HEK293 (cell line): Measurements from ENCODE around the gene CD48.

ENCODE experiments used
- CTCF ChIA-PET: fragments of 350-600 bp; formaldehyde crosslinking; extraction: SDS; loops from one replicate; lab custom pipeline; 2021; ENCODE audit warnings: antibody characterized with exemption; lab: Yijun Ruan, JAX
- POLR2A ChIA-PET: fragments of 300-600 bp; formaldehyde crosslinking; extraction: SDS; loops from one replicate; lab custom pipeline; 2020; ENCODE audit warnings: antibody characterized with exemption, inconsistent platforms; lab: Yijun Ruan, JAX
- H3K27ac ChIP-seq: fragments of 200-500 bp; sonication (Bioruptor generic); 2 replicates; pipeline ENCODE4 v1.5.1; 2014; ENCODE audit warnings: low read depth, low read length, control low read depth, inconsistent platforms; ENCODE audit errors: extremely low read depth
- H3K36me3 ChIP-seq, 2 experiments: fragments of 200-500 bp in 1 of 2; sonication (Bioruptor generic) in 1 of 2; 1 replicate in 1 of 2; 2 replicates in 1 of 2; pipeline ENCODE4 v1.5.1; 2014 to 2017; ENCODE audit warnings: inconsistent platforms in 2 of 2, low read length in 2 of 2; ENCODE audit not compliant: control insufficient read depth in 2 of 2, insufficient read depth in 1 of 2
- H3K4me1 ChIP-seq: fragments of 200-500 bp; sonication (Bioruptor generic); 2 replicates; pipeline ENCODE4 v1.5.1; 2014; ENCODE audit warnings: mild to moderate bottlenecking, low read length, inconsistent platforms; ENCODE audit not compliant: control insufficient read depth, insufficient read depth
- H3K4me3 ChIP-seq: 2 replicates; pipeline ENCODE4 v1.5.1; 2011; ENCODE audit warnings: low read depth, mild to moderate bottlenecking, control low read depth, low read length, moderate library complexity
- H3K9me3 ChIP-seq: fragments of 200-500 bp; sonication (Bioruptor generic); 2 replicates; pipeline ENCODE4 v1.5.1; 2014; ENCODE audit warnings: low read depth, low read length, inconsistent platforms; ENCODE audit not compliant: control insufficient read depth, insufficient read depth
- GLIS2 ChIP-seq: fragments of 450-650 bp; formaldehyde crosslinking; IDR thresholded peaks from 2 replicates; pipeline ENCODE4 v1.5.1; 2016; ENCODE audit warnings: missing biosample characterization, missing genetic modification characterization
- REPIN1 ChIP-seq: fragments of 450-650 bp; formaldehyde crosslinking; IDR thresholded peaks from 2 replicates; pipeline ENCODE4 v1.5.1; 2017; ENCODE audit warnings: missing biosample characterization, missing genetic modification characterization, low read depth
- YY2 ChIP-seq: fragments of 450-650 bp; formaldehyde crosslinking; IDR thresholded peaks from 2 replicates; pipeline ENCODE4 v1.5.1; 2016; ENCODE audit warnings: missing biosample characterization, missing genetic modification characterization
- ZBTB20 ChIP-seq: fragments of 450-650 bp; formaldehyde crosslinking; IDR thresholded peaks from 2 replicates; pipeline ENCODE4 v1.5.1; 2016; ENCODE audit warnings: missing biosample characterization, missing genetic modification characterization
- ZBTB48 ChIP-seq: fragments of 450-650 bp; formaldehyde crosslinking; IDR thresholded peaks from 2 replicates; pipeline ENCODE4 v1.5.1; 2016; ENCODE audit warnings: missing biosample characterization, missing genetic modification characterization
- ZNF202 ChIP-seq: fragments of 450-650 bp; formaldehyde crosslinking; IDR thresholded peaks from 2 replicates; pipeline ENCODE4 v1.5.1; 2016; ENCODE audit warnings: missing biosample characterization, missing genetic modification characterization, borderline replicate concordance
- ZNF248 ChIP-seq: fragments of 450-650 bp; formaldehyde crosslinking; IDR thresholded peaks from 2 replicates; pipeline ENCODE4 v1.5.1; 2017; ENCODE audit warnings: missing biosample characterization, missing genetic modification characterization
- ZNF311 ChIP-seq: fragments of 450-650 bp; formaldehyde crosslinking; IDR thresholded peaks from 2 replicates; pipeline ENCODE4 v1.5.1; 2017; ENCODE audit warnings: missing biosample characterization, missing genetic modification characterization, borderline replicate concordance
- ZNF366 ChIP-seq: fragments of 450-650 bp; formaldehyde crosslinking; conservative IDR thresholded peaks from 2 replicates; pipeline ENCODE4 v1.5.1; 2016; ENCODE audit warnings: missing biosample characterization, missing genetic modification characterization
- ZNF37A ChIP-seq: fragments of 450-650 bp; IDR thresholded peaks from 2 replicates; pipeline ENCODE4 v1.5.1; 2018; ENCODE audit warnings: missing biosample characterization, missing genetic modification characterization
- ZNF394 ChIP-seq: fragments of 450-650 bp; formaldehyde crosslinking; IDR thresholded peaks from 2 replicates; pipeline ENCODE4 v1.5.1; 2016; ENCODE audit warnings: missing biosample characterization, missing genetic modification characterization, mild to moderate bottlenecking, moderate library complexity, borderline replicate concordance
- ZNF404 ChIP-seq: fragments of 450-650 bp; formaldehyde crosslinking; IDR thresholded peaks from 2 replicates; pipeline ENCODE4 v1.5.1; 2017; ENCODE audit warnings: missing biosample characterization, missing genetic modification characterization
- ZNF473 ChIP-seq: fragments of 450-650 bp; formaldehyde crosslinking; IDR thresholded peaks from 2 replicates; pipeline ENCODE4 v1.5.1; 2017; ENCODE audit warnings: missing biosample characterization, missing genetic modification characterization
- ZNF514 ChIP-seq: fragments of 450-650 bp; formaldehyde crosslinking; IDR thresholded peaks from 2 replicates; pipeline ENCODE4 v1.5.1; 2016; ENCODE audit warnings: missing biosample characterization, missing genetic modification characterization
- ZNF560 ChIP-seq: fragments of 450-650 bp; formaldehyde crosslinking; IDR thresholded peaks from 2 replicates; pipeline ENCODE4 v1.5.1; 2017; ENCODE audit warnings: missing biosample characterization, missing genetic modification characterization, borderline replicate concordance
- ZNF658 ChIP-seq: fragments of 450-650 bp; formaldehyde crosslinking; IDR thresholded peaks from 2 replicates; pipeline ENCODE4; 2016; ENCODE audit warnings: missing biosample characterization, missing genetic modification characterization
- ZNF670 ChIP-seq: fragments of 450-650 bp; formaldehyde crosslinking; IDR thresholded peaks from 2 replicates; pipeline ENCODE4 v1.5.1; 2016; ENCODE audit warnings: missing biosample characterization, missing genetic modification characterization, low read depth
- ZNF768 ChIP-seq: fragments of 450-650 bp; formaldehyde crosslinking; IDR thresholded peaks from 2 replicates; pipeline ENCODE4 v1.5.1; 2018; ENCODE audit warnings: missing biosample characterization, mild to moderate bottlenecking, missing genetic modification characterization
- ZSCAN30 ChIP-seq: fragments of 450-650 bp; IDR thresholded peaks from 2 replicates; pipeline ENCODE4 v1.5.1; 2018; ENCODE audit warnings: missing biosample characterization, mild to moderate bottlenecking, missing genetic modification characterization, moderate library complexity
- TF ChIP-seq, protein P1 (sequence below): fragments of 450-650 bp; formaldehyde crosslinking; IDR thresholded peaks from 2 replicates; pipeline ENCODE4 v1.5.1; 2016; ENCODE audit warnings: missing biosample characterization, missing genetic modification characterization
- TF ChIP-seq, protein P2 (sequence below): fragments of 450-650 bp; formaldehyde crosslinking; IDR thresholded peaks from 2 replicates; pipeline ENCODE4 v1.5.1; 2016; ENCODE audit warnings: missing biosample characterization, missing genetic modification characterization
- TF ChIP-seq, protein P3 (sequence below): fragments of 450-650 bp; formaldehyde crosslinking; IDR thresholded peaks from 2 replicates; pipeline ENCODE4 v1.5.1; 2016; ENCODE audit warnings: missing biosample characterization, missing genetic modification characterization
- TF ChIP-seq, protein P4 (sequence below): fragments of 450-650 bp; formaldehyde crosslinking; IDR thresholded peaks from 2 replicates; pipeline ENCODE4 v1.5.1; 2016; ENCODE audit warnings: missing biosample characterization, missing genetic modification characterization, borderline replicate concordance

Gene CD48

DNA sequence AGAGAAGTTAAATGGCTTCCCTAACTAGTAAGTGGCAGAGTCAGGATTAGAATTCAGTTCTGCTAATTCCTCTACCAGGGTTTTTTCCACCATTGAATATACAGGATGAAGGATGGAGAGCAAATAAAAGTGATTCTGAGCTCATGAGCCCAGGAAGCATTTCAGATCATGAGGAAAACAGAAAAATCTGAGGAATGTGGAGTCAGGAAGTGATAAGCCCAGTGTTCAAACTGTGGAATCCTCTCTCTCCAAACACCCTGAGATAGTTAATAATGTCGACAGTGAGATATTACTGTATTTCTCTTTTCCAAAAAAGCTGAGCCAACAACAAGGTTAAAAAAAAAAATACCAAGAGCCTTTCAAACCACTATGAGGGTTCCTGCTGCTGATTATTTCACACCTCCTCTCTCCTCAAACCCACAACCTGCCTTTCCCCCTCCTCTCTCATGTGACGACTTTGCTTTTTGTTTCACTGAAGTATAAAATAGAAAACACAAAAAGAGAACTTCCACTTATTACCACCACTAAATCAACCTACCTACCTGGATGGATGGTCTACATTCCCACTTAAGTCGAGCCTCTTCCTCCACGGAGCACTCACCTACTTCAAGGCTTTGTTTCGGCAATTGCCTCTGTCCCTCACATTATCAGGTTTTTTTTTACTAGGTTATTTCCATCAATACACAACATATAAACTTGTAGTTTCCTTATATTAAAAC is 73.6 kb downstream of the CD48 start:
- ChIA-PET POLR2A (no interaction called here), CTCF (no interaction called here)
- H3K27ac ChIP-seq = no peak overlapping the region
- H3K4me1 ChIP-seq = no peaks in the 10 kb centered on the region
- no peaks in the 10 kb centered on the region for H3K36me3 ChIP-seq
- no peak overlapping the region for H3K4me3 ChIP-seq
- no peaks in the 10 kb centered on the region for H3K9me3 ChIP-seq
- TF ChIP-seq REPIN1 (tag by site-specific recombination) (no peak), ZNF670 (no peak), ZNF768 (tag by site-specific recombination) (no peak), ZBTB48 (no peak), ZNF404 (tag by site-specific recombination) (no peak), ZNF37A (no peak), ZNF560 (tag by site-specific recombination) (no peak), ZNF514 (tag by site-specific recombination) (no peak), ZBTB20 (tag by site-specific recombination) (no peak), ZNF658 (tag by site-specific recombination) (no peak), ZNF311 (no peak), ZNF248 (no peak), ZNF394 (tag by site-specific recombination) (no peak), ZNF366 (no peak)
- TF ChIP-seq, protein P1, sequence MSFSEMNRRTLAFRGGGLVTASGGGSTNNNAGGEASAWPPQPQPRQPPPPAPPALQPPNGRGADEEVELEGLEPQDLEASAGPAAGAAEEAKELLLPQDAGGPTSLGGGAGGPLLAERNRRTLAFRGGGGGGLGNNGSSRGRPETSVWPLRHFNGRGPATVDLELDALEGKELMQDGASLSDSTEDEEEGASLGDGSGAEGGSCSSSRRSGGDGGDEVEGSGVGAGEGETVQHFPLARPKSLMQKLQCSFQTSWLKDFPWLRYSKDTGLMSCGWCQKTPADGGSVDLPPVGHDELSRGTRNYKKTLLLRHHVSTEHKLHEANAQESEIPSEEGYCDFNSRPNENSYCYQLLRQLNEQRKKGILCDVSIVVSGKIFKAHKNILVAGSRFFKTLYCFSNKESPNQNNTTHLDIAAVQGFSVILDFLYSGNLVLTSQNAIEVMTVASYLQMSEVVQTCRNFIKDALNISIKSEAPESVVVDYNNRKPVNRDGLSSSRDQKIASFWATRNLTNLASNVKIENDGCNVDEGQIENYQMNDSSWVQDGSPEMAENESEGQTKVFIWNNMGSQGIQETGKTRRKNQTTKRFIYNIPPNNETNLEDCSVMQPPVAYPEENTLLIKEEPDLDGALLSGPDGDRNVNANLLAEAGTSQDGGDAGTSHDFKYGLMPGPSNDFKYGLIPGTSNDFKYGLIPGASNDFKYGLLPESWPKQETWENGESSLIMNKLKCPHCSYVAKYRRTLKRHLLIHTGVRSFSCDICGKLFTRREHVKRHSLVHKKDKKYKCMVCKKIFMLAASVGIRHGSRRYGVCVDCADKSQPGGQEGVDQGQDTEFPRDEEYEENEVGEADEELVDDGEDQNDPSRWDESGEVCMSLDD (tag by site-specific recombination) = no peak
- TF ChIP-seq, protein P2, sequence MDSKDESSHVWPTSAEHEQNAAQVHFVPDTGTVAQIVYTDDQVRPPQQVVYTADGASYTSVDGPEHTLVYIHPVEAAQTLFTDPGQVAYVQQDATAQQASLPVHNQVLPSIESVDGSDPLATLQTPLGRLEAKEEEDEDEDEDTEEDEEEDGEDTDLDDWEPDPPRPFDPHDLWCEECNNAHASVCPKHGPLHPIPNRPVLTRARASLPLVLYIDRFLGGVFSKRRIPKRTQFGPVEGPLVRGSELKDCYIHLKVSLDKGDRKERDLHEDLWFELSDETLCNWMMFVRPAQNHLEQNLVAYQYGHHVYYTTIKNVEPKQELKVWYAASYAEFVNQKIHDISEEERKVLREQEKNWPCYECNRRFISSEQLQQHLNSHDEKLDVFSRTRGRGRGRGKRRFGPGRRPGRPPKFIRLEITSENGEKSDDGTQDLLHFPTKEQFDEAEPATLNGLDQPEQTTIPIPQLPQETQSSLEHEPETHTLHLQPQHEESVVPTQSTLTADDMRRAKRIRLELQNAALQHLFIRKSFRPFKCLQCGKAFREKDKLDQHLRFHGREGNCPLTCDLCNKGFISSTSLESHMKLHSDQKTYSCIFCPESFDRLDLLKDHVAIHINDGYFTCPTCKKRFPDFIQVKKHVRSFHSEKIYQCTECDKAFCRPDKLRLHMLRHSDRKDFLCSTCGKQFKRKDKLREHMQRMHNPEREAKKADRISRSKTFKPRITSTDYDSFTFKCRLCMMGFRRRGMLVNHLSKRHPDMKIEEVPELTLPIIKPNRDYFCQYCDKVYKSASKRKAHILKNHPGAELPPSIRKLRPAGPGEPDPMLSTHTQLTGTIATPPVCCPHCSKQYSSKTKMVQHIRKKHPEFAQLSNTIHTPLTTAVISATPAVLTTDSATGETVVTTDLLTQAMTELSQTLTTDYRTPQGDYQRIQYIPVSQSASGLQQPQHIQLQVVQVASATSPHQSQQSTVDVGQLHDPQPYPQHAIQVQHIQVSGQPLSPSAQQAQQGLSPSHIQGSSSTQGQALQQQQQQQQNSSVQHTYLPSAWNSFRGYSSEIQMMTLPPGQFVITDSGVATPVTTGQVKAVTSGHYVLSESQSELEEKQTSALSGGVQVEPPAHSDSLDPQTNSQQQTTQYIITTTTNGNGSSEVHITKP (tag by site-specific recombination) = no peak
- TF ChIP-seq, protein P3, sequence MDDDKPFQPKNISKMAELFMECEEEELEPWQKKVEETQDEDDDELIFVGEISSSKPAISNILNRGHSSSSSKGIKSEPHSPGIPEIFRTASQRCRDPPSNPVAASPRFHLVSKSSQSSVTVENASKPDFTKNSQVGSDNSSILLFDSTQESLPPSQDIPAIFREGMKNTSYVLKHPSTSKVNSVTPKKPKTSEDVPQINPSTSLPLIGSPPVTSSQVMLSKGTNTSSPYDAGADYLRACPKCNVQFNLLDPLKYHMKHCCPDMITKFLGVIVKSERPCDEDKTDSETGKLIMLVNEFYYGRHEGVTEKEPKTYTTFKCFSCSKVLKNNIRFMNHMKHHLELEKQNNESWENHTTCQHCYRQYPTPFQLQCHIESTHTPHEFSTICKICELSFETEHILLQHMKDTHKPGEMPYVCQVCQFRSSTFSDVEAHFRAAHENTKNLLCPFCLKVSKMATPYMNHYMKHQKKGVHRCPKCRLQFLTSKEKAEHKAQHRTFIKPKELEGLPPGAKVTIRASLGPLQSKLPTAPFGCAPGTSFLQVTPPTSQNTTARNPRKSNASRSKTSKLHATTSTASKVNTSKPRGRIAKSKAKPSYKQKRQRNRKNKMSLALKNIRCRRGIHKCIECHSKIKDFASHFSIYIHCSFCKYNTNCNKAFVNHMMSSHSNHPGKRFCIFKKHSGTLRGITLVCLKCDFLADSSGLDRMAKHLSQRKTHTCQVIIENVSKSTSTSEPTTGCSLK = no peak

DNA sequence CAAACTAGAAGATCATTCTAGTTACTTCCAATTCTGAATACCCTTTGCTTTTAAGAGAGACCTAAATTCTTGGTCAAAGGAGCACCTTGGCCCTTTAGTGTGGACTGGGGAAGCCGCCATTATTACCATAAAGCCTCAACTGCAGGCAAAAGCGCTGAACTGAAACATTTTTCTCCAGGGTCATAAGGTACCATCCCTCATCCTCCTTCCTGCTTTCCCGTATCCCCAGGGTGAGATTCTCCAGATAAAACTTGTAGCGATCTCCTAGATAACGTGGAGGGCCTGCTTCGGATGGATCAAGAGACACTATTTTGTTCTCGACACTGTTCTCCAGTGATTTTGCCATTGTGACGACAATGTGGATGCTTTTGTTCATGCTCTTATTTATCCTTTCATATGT is 74.6 kb downstream of the CD48 start:
- CTCF ChIA-PET = no interaction called here
- no peak overlapping the region for H3K4me3 ChIP-seq
- no peaks in the 10 kb centered on the region for H3K4me1 ChIP-seq
- no peak overlapping the region for H3K27ac ChIP-seq
- no peaks in the 10 kb centered on the region for H3K9me3 ChIP-seq
- no peaks in the 10 kb centered on the region for H3K36me3 ChIP-seq
- POLR2A ChIA-PET = no interaction called here
- TF ChIP-seq YY2 (no peak), GLIS2 (tag by site-specific recombination) (no peak), ZNF202 (tag by site-specific recombination) (no peak), ZNF473 (no peak), ZSCAN30 (tag by site-specific recombination) (no peak)
- TF ChIP-seq, protein P4, sequence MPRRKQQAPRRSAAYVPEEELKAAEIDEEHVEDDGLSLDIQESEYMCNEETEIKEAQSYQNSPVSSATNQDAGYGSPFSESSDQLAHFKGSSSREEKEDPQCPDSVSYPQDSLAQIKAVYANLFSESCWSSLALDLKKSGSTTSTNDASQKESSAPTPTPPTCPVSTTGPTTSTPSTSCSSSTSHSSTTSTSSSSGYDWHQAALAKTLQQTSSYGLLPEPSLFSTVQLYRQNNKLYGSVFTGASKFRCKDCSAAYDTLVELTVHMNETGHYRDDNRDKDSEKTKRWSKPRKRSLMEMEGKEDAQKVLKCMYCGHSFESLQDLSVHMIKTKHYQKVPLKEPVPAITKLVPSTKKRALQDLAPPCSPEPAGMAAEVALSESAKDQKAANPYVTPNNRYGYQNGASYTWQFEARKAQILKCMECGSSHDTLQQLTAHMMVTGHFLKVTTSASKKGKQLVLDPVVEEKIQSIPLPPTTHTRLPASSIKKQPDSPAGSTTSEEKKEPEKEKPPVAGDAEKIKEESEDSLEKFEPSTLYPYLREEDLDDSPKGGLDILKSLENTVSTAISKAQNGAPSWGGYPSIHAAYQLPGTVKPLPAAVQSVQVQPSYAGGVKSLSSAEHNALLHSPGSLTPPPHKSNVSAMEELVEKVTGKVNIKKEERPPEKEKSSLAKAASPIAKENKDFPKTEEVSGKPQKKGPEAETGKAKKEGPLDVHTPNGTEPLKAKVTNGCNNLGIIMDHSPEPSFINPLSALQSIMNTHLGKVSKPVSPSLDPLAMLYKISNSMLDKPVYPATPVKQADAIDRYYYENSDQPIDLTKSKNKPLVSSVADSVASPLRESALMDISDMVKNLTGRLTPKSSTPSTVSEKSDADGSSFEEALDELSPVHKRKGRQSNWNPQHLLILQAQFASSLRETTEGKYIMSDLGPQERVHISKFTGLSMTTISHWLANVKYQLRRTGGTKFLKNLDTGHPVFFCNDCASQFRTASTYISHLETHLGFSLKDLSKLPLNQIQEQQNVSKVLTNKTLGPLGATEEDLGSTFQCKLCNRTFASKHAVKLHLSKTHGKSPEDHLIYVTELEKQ (tag by site-specific recombination) = no peak
